HEK293 (cell line): ENCODE measurements around the gene RSL24D1.
A peak's percentile ranks its signal among the peaks of the same experiment; 100 is the strongest.

Experiments
- CTCF ChIA-PET: fragments of 350-600 bp; formaldehyde crosslinking; extraction: SDS; loops from one replicate; lab custom pipeline; 2021; ENCODE audit warnings: antibody characterized with exemption; lab: Yijun Ruan, JAX
- POLR2A ChIA-PET: fragments of 300-600 bp; formaldehyde crosslinking; extraction: SDS; loops from one replicate; lab custom pipeline; 2020; ENCODE audit warnings: antibody characterized with exemption, inconsistent platforms; lab: Yijun Ruan, JAX
- H3K27ac ChIP-seq: fragments of 200-500 bp; sonication (Bioruptor generic); 2 replicates; pipeline ENCODE4 v1.5.1; 2014; ENCODE audit warnings: low read depth, low read length, control low read depth, inconsistent platforms; ENCODE audit errors: extremely low read depth
- H3K36me3 ChIP-seq, 2 experiments: fragments of 200-500 bp in 1 of 2; sonication (Bioruptor generic) in 1 of 2; 1 replicate in 1 of 2; 2 replicates in 1 of 2; pipeline ENCODE4 v1.5.1; 2014 to 2017; ENCODE audit warnings: inconsistent platforms in 2 of 2, low read length in 2 of 2; ENCODE audit not compliant: control insufficient read depth in 2 of 2, insufficient read depth in 1 of 2
- H3K4me1 ChIP-seq: fragments of 200-500 bp; sonication (Bioruptor generic); 2 replicates; pipeline ENCODE4 v1.5.1; 2014; ENCODE audit warnings: mild to moderate bottlenecking, low read length, inconsistent platforms; ENCODE audit not compliant: control insufficient read depth, insufficient read depth
- H3K4me3 ChIP-seq: 2 replicates; pipeline ENCODE4 v1.5.1; 2011; ENCODE audit warnings: low read depth, mild to moderate bottlenecking, control low read depth, low read length, moderate library complexity
- H3K9me3 ChIP-seq: fragments of 200-500 bp; sonication (Bioruptor generic); 2 replicates; pipeline ENCODE4 v1.5.1; 2014; ENCODE audit warnings: low read depth, low read length, inconsistent platforms; ENCODE audit not compliant: control insufficient read depth, insufficient read depth
- CTCF ChIP-seq: fragments of 450-650 bp; formaldehyde crosslinking; IDR thresholded peaks from 2 replicates; pipeline ENCODE4 v1.5.1; 2016; ENCODE audit warnings: missing biosample characterization, missing genetic modification characterization
- FEZF1 ChIP-seq: fragments of 450-650 bp; formaldehyde crosslinking; IDR thresholded peaks from 2 replicates; pipeline ENCODE4 v1.5.1; 2016; ENCODE audit warnings: missing biosample characterization, missing genetic modification characterization
- GLIS1 ChIP-seq: fragments of 450-650 bp; formaldehyde crosslinking; IDR thresholded peaks from 2 replicates; pipeline ENCODE4 v1.5.1; 2016; ENCODE audit warnings: missing biosample characterization, missing genetic modification characterization
- IKZF3 ChIP-seq: fragments of 450-650 bp; IDR thresholded peaks from 2 replicates; pipeline ENCODE4 v1.5.0; 2018; ENCODE audit warnings: missing biosample characterization, mild to moderate bottlenecking, missing genetic modification characterization, moderate library complexity
- KLF10 ChIP-seq: fragments of 450-650 bp; IDR thresholded peaks from 2 replicates; pipeline ENCODE4 v1.5.1; 2018; ENCODE audit warnings: missing biosample characterization, mild to moderate bottlenecking, missing genetic modification characterization
- KLF9 ChIP-seq: fragments of 450-650 bp; formaldehyde crosslinking; IDR thresholded peaks from 2 replicates; pipeline ENCODE4 v1.5.1; 2016; ENCODE audit warnings: missing biosample characterization, missing genetic modification characterization, low read depth
- REST ChIP-seq: fragments of 450-650 bp; formaldehyde crosslinking; IDR thresholded peaks from 2 replicates; pipeline ENCODE4 v1.5.1; 2016; ENCODE audit warnings: missing biosample characterization, missing genetic modification characterization
- SP7 ChIP-seq: fragments of 450-650 bp; formaldehyde crosslinking; IDR thresholded peaks from 2 replicates; pipeline ENCODE4 v1.5.1; 2016; ENCODE audit warnings: missing biosample characterization, missing genetic modification characterization
- ZFHX2 ChIP-seq: fragments of 450-650 bp; formaldehyde crosslinking; conservative IDR thresholded peaks from 2 replicates; pipeline ENCODE4 v1.5.1; 2016; ENCODE audit warnings: missing biosample characterization, missing genetic modification characterization
- ZNF248 ChIP-seq: fragments of 450-650 bp; formaldehyde crosslinking; IDR thresholded peaks from 2 replicates; pipeline ENCODE4 v1.5.1; 2017; ENCODE audit warnings: missing biosample characterization, missing genetic modification characterization
- ZNF510 ChIP-seq: fragments of 450-650 bp; formaldehyde crosslinking; IDR thresholded peaks from 2 replicates; pipeline ENCODE4 v1.5.1; 2018; ENCODE audit warnings: mild to moderate bottlenecking, missing genetic modification characterization, missing biosample characterization; ENCODE audit not compliant: insufficient replicate concordance
- ZNF600 ChIP-seq: fragments of 450-650 bp; formaldehyde crosslinking; IDR thresholded peaks from 2 replicates; pipeline ENCODE4 v1.5.1; 2016; ENCODE audit warnings: missing biosample characterization, missing genetic modification characterization
- ZNF624 ChIP-seq: fragments of 450-650 bp; formaldehyde crosslinking; IDR thresholded peaks from 2 replicates; pipeline ENCODE4 v1.5.1; 2017; ENCODE audit warnings: missing biosample characterization, missing genetic modification characterization
- ZNF654 ChIP-seq: fragments of 450-650 bp; formaldehyde crosslinking; IDR thresholded peaks from 2 replicates; pipeline ENCODE4 v1.5.1; 2016; ENCODE audit warnings: low read depth, missing biosample characterization, missing genetic modification characterization
- ZNF660 ChIP-seq: fragments of 450-650 bp; IDR thresholded peaks from 2 replicates; pipeline ENCODE4 v1.5.1; 2018; ENCODE audit warnings: missing biosample characterization, mild to moderate bottlenecking, missing genetic modification characterization
- ZSCAN16 ChIP-seq: fragments of 450-650 bp; formaldehyde crosslinking; IDR thresholded peaks from 2 replicates; pipeline ENCODE4 v1.5.1; 2016; ENCODE audit warnings: missing biosample characterization, missing genetic modification characterization
- TF ChIP-seq, protein P1 (sequence below): fragments of 450-650 bp; IDR thresholded peaks from 2 replicates; pipeline ENCODE4 v1.5.1; 2018; ENCODE audit warnings: missing biosample characterization, mild to moderate bottlenecking, missing genetic modification characterization
- TF ChIP-seq, protein P2 (sequence below): fragments of 450-650 bp; formaldehyde crosslinking; IDR thresholded peaks from 2 replicates; pipeline ENCODE4 v1.5.1; 2016; ENCODE audit warnings: missing biosample characterization, missing genetic modification characterization
- TF ChIP-seq, protein P3 (sequence below): fragments of 450-650 bp; formaldehyde crosslinking; IDR thresholded peaks from 2 replicates; pipeline ENCODE4; 2016; ENCODE audit warnings: missing biosample characterization, missing genetic modification characterization
- TF ChIP-seq, protein P4 (sequence below): fragments of 450-650 bp; formaldehyde crosslinking; IDR thresholded peaks from 2 replicates; pipeline ENCODE4 v1.5.1; 2016; ENCODE audit warnings: missing biosample characterization, missing genetic modification characterization, borderline replicate concordance

The RSL24D1 gene

GRCh38 chr15:55168350-55168974 is 28.3 kb downstream of the RSL24D1 start:
- Histone ChIP-seq H3K9me3 (no peaks in the 10 kb centered on the region), H3K4me3 (no peak overlapping the region), H3K27ac (no peak overlapping the region), H3K4me1 (no peaks in the 10 kb centered on the region), H3K36me3 (no peaks in the 10 kb centered on the region)
- ChIA-PET CTCF (interaction anchor here (0.5 to 1.4 kb wide), 6 partner anchors 11 to 1359 kb away, joined by 3 to 4 read pairs (median 4); no protein-coding TSS in a partner anchor), POLR2A (no interaction called here)
- peak; percentile 49 for TF ChIP-seq ZNF654
- no peak for TF ChIP-seq KLF9 (tag by site-specific recombination)
- TF ChIP-seq CTCF (tag by site-specific recombination), result peak; percentile 48; the same call in 1 of the 2 replicates
- 0 out of 2 replicates have a peak, but pooled peaks have one; percentile 31 for TF ChIP-seq ZNF660
- no peak for TF ChIP-seq IKZF3 (tag by site-specific recombination)

- Histone ChIP-seq H3K4me1 (no peaks in the 10 kb centered on the region), H3K4me3 (no peak overlapping the region), H3K9me3 (no peaks in the 10 kb centered on the region), H3K36me3 (no peaks in the 10 kb centered on the region), H3K27ac (no peak overlapping the region)
- ChIA-PET CTCF (interaction anchor here (0.5 kb wide), 1 partner anchor 37 kb away, joined by 4 read pairs; no protein-coding TSS in a partner anchor), POLR2A (no interaction called here)
- TF ChIP-seq ZSCAN16 (tag by site-specific recombination), result no peak
These were observed 32.5 kb downstream of the RSL24D1 start for GRCh38 chr15:55164284-55164683.

GRCh38 chr15:55151631-55152030 is 45.1 kb downstream of the RSL24D1 start:
- ChIA-PET POLR2A (no interaction called here), CTCF (no interaction called here)
- no peaks in the 10 kb centered on the region for H3K9me3 ChIP-seq
- TF ChIP-seq, protein P1, sequence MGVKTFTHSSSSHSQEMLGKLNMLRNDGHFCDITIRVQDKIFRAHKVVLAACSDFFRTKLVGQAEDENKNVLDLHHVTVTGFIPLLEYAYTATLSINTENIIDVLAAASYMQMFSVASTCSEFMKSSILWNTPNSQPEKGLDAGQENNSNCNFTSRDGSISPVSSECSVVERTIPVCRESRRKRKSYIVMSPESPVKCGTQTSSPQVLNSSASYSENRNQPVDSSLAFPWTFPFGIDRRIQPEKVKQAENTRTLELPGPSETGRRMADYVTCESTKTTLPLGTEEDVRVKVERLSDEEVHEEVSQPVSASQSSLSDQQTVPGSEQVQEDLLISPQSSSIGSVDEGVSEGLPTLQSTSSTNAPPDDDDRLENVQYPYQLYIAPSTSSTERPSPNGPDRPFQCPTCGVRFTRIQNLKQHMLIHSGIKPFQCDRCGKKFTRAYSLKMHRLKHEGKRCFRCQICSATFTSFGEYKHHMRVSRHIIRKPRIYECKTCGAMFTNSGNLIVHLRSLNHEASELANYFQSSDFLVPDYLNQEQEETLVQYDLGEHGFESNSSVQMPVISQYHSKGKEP (tag by site-specific recombination), result no peak
- TF ChIP-seq ZNF510, result no peak
- TF ChIP-seq, protein P2, sequence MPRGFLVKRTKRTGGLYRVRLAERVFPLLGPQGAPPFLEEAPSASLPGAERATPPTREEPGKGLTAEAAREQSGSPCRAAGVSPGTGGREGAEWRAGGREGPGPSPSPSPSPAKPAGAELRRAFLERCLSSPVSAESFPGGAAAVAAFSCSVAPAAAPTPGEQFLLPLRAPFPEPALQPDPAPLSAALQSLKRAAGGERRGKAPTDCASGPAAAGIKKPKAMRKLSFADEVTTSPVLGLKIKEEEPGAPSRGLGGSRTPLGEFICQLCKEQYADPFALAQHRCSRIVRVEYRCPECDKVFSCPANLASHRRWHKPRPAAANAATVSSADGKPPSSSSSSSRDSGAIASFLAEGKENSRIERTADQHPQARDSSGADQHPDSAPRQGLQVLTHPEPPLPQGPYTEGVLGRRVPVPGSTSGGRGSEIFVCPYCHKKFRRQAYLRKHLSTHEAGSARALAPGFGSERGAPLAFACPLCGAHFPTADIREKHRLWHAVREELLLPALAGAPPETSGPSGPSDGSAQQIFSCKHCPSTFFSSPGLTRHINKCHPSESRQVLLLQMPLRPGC (tag by site-specific recombination), result no peak
- no peak for TF ChIP-seq ZNF600 (tag by site-specific recombination)
- TF ChIP-seq GLIS1, result no peak
- TF ChIP-seq REST, result no peak
- TF ChIP-seq, protein P3, sequence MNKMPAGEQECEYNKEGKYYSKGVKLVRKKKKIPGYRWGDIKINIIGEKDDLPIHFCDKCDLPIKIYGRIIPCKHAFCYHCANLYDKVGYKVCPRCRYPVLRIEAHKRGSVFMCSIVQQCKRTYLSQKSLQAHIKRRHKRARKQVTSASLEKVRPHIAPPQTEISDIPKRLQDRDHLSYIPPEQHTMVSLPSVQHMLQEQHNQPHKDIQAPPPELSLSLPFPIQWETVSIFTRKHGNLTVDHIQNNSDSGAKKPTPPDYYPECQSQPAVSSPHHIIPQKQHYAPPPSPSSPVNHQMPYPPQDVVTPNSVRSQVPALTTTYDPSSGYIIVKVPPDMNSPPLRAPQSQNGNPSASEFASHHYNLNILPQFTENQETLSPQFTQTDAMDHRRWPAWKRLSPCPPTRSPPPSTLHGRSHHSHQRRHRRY (tag by site-specific recombination), result no peak
- no peak for TF ChIP-seq ZNF248 (tag by site-specific recombination)
- no peak for TF ChIP-seq ZFHX2 (tag by site-specific recombination)
- no peak for TF ChIP-seq KLF10 (tag by site-specific recombination)
- TF ChIP-seq SP7 (tag by site-specific recombination), result no peak
- TF ChIP-seq, protein P4, sequence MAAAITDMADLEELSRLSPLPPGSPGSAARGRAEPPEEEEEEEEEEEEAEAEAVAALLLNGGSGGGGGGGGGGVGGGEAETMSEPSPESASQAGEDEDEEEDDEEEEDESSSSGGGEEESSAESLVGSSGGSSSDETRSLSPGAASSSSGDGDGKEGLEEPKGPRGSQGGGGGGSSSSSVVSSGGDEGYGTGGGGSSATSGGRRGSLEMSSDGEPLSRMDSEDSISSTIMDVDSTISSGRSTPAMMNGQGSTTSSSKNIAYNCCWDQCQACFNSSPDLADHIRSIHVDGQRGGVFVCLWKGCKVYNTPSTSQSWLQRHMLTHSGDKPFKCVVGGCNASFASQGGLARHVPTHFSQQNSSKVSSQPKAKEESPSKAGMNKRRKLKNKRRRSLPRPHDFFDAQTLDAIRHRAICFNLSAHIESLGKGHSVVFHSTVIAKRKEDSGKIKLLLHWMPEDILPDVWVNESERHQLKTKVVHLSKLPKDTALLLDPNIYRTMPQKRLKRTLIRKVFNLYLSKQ (tag by site-specific recombination), result no peak
- TF ChIP-seq ZNF624, result no peak
- TF ChIP-seq FEZF1 (tag by site-specific recombination), result no peak

More at GRCh38 chr15:55151631-55152030, 45.1 kb downstream of the RSL24D1 start:
- no peaks in the 10 kb centered on the region for H3K4me1 ChIP-seq
- H3K27ac ChIP-seq, result no peak overlapping the region
- no peak overlapping the region for H3K4me3 ChIP-seq
- no peaks in the 10 kb centered on the region for H3K36me3 ChIP-seq
